Testis (tissue), 3 donors: ENCODE data around the gene KY. TPM values are rescaled to one million over a fixed set of nuclear protein-coding genes. Genes with fewer than 3 reads are reported as not detected.

Source experiments
- DNase-seq: peaks from one replicate; pipeline ENCODE4 v3.0.0-alpha.2; 2019
- H3K27ac ChIP-seq, 2 donors: fragments of 200-600 bp; sonication (generic); one replicate each; pipeline ENCODE4 v1.5.1; 2019
- H3K27me3 ChIP-seq: fragments of 200-600 bp; sonication (generic); one replicate; pipeline ENCODE4 v1.5.1; 2019
- H3K36me3 ChIP-seq: fragments of 200-600 bp; sonication (generic); one replicate; pipeline ENCODE4 v1.5.1; 2017; ENCODE audit warnings: low read depth; ENCODE audit errors: missing control alignments
- H3K4me1 ChIP-seq: fragments of 200-600 bp; sonication (generic); one replicate; pipeline ENCODE4 v1.5.1; 2019
- H3K4me3 ChIP-seq, 2 donors: fragments of 200-600 bp; sonication (generic); one replicate each; pipeline ENCODE4 v1.5.1; 2017 to 2019
- H3K9me3 ChIP-seq: fragments of 200-600 bp; sonication (generic); one replicate; pipeline ENCODE4 v1.5.1; 2017
- POLR2A ChIP-seq: fragments of 450-650 bp; IDR thresholded peaks from one replicate; pipeline ENCODE4 v1.6.1; 2017; ENCODE audit warnings: antibody characterized with exemption, mild to moderate bottlenecking, moderate library complexity
- WGBS, 2 donors: methylation state at CpG; one replicate each; pipeline ENCODE4 v1.1.5; 2018; 5-methylcytosine and 5-hydroxymethylcytosine counted together
- intact Hi-C: fragments of 100-400 bp; cut with DNase I; formaldehyde crosslinking; loops from one replicate; pipeline ENCODE4 v1.15.1; 2023; ENCODE audit warnings: low total_unique reads
- polyA plus RNA-seq: library from polyadenylated mRNA; stranded (reverse); fragments of 350-450 nt; fragmentation: Illumina TruSeq; extraction: RNeasy Lipid Tissue Mini Kit (QIAGEN cat#74804); gene quantifications from one replicate; pipeline ENCODE4 v1.2.3, GENCODE V29; 2014; ENCODE audit warnings: low read depth, low replicate concordance; ENCODE audit not compliant: insufficient read depth
- total RNA-seq, 2 donors: library from RNA; depleted of rRNA; stranded (reverse); fragments of >200 nt; gene quantifications; one replicate each; pipeline ENCODE4 v1.2.3, GENCODE V29; 2016
- TF ChIP-seq, protein P1 (sequence below), 3 experiments: fragments of 450-650 bp in 2 of 3; fragments of 200-600 bp in 1 of 3; sonication (generic) in 1 of 3; IDR thresholded peaks; one replicate each; pipeline ENCODE4 v1.5.1; 2016 to 2019; ENCODE audit warnings: antibody characterized with exemption in 3 of 3, mild to moderate bottlenecking in 2 of 3, moderate library complexity in 1 of 3

Gene KY
- total and polyA plus RNA-seq, 3 donors from 2014 or later, result 0.37 to 2.4 (median 0.71) TPM

DNA sequence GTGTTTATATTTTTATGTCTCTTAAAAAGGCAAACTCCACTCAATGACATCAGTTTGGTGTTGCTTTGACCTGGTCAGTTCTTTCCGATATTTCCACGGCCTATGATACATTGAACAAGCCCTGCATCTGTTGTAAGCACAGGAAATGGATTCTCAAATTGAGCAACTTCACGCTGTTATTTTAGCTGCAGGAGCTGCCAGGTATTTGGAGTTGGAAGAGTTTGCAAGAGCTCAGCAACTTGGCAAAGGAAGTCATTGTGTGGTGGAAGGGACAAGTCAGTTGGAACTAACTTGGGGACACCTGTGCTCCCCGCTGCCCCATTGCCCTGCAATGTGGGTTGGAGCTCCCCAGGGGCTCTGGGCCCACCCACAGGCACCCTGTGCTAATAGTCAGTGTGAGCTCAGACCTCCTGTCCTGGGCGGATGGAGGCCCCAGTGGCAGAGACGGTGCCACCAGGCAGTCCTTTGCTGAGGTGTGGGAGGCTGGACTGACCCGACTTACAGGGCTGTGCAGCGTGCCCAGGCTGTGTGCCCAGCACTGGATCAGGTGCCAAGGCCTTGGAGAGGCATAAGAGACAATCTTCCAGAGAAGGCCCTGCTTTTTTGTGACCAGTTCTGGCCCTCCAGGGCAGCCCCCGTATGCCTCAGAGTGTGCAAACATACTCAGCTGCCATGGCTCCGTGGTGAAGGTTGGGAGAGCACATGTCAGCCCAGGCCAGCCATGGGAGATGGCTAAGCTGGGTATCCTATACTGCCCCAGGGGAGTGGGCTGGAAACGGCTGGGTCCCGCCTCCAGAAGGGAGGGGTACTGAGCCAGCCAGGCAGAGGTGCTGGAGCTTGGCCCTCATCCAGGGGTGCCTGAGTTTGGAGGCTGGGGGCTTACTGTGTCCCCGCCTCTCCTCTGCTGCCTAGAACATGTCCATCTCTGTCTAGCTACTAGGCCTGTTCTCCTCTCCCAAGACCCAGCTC is 43.5 kb downstream of the KY start:
- Histone ChIP-seq H3K36me3 (no peaks in the 10 kb centered on the region), H3K27me3 (no peaks in the 10 kb centered on the region), H3K4me1 (no peaks in the 10 kb centered on the region), H3K27ac (no peak overlapping the region), H3K4me3 (no peak overlapping the region), H3K9me3 (no peaks in the 10 kb centered on the region)
- DNase-seq, result no peak
- TF ChIP-seq, protein P1, sequence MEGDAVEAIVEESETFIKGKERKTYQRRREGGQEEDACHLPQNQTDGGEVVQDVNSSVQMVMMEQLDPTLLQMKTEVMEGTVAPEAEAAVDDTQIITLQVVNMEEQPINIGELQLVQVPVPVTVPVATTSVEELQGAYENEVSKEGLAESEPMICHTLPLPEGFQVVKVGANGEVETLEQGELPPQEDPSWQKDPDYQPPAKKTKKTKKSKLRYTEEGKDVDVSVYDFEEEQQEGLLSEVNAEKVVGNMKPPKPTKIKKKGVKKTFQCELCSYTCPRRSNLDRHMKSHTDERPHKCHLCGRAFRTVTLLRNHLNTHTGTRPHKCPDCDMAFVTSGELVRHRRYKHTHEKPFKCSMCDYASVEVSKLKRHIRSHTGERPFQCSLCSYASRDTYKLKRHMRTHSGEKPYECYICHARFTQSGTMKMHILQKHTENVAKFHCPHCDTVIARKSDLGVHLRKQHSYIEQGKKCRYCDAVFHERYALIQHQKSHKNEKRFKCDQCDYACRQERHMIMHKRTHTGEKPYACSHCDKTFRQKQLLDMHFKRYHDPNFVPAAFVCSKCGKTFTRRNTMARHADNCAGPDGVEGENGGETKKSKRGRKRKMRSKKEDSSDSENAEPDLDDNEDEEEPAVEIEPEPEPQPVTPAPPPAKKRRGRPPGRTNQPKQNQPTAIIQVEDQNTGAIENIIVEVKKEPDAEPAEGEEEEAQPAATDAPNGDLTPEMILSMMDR (IDR thresholded peaks at IDR 0.05), result no peak
- TF ChIP-seq POLR2A, result no peak
- intact Hi-C loops, result no loop called here
- WGBS, 2 donors, result 72 to 87% methylated on average over 7 to 12 of the region's 13 CpGs

DNA sequence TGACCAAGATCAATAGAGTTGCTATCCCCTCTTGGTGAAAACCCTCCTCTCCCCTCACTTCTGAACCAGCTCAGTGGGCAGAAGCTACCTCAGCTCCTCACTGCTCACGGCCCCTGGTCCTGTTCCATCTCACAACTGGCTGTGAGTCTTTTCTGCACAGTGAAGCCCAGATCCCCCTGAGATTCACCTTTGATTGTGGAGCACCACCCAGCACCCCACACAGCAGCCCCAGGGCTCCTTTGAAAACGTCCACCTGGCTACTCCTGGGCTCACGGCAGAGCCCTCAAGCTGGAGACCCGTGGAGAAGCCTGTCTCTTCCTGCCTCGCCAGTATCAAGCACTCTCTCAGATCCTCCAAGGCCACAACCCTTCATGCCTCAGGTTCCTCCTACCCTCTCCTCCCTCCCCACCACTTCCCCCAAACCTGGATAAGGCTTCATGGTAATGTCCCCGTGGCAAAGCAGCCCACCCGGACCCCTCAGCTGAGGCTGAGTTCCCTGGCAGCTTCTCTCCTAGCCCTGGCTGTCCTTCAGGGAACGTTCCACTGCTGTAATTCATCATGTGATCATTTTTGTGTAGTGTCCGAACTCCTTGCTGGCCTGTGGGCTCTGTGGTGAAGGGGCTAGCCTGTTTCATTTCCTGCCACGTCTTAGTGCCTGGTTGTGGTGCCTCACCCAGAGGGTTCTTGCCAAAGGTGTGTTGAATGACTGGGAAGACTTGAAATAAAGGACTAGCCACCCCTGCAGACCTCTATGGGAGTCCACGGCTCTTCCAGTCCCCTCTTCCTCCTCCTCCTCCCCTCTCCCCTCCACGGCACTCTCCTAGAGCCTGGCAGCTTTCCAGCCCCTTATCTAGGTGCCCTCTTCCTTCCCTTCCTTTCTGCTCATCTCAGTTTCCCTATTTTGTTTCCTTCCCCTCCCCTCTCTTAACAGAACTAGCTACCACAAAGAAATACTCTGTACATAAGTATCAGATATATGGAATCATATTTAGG is 44.5 kb downstream of the KY start:
- no peak for DNase-seq

GRCh38 chr3:134605556-134605955 is 45.3 kb downstream of the KY start:
- intact Hi-C loops, result no loop called here
- peaks cover 6% of the 10 kb centered on the region for H3K4me1 ChIP-seq
- H3K27ac ChIP-seq, result no peak overlapping the region
- H3K27me3 ChIP-seq, result no peaks in the 10 kb centered on the region
- no peaks in the 10 kb centered on the region for H3K36me3 ChIP-seq
- no peak overlapping the region for H3K4me3 ChIP-seq
- 81 to 91% methylated on average over 6 of the region's 6 CpGs for WGBS, 2 donors
- TF ChIP-seq, protein P1 (IDR thresholded peaks at IDR 0.05), result no peak
- no peak for TF ChIP-seq POLR2A
- DNase-seq, result no peak
- no peaks in the 10 kb centered on the region for H3K9me3 ChIP-seq

More for the DNA sequence above, 44.5 kb downstream of the KY start:
- 48 to 64% methylated on average over 11 of the region's 12 CpGs for WGBS, 2 donors
- Histone ChIP-seq H3K36me3 (no peaks in the 10 kb centered on the region), H3K27me3 (no peaks in the 10 kb centered on the region), H3K27ac (no peak overlapping the region), H3K9me3 (no peaks in the 10 kb centered on the region), H3K4me3 (no peak overlapping the region), H3K4me1 (peaks cover 6% of the 10 kb centered on the region)
- intact Hi-C loops, result no loop called here
- no peak for TF ChIP-seq POLR2A
- TF ChIP-seq, protein P1 (IDR thresholded peaks at IDR 0.05), result no peak

- H3K27ac ChIP-seq, result no peak overlapping the region
- H3K4me3 ChIP-seq, result no peak overlapping the region
- TF ChIP-seq, protein P1 (IDR thresholded peaks at IDR 0.05), result no peak
- TF ChIP-seq POLR2A, result no peak
- H3K27me3 ChIP-seq, result no peaks in the 10 kb centered on the region
- no peak for DNase-seq
- intact Hi-C loops, result no loop called here
- H3K4me1 ChIP-seq, result peaks cover 6% of the 10 kb centered on the region
- no peaks in the 10 kb centered on the region for H3K9me3 ChIP-seq
- no peaks in the 10 kb centered on the region for H3K36me3 ChIP-seq
- WGBS, 2 donors, result 93 to 100% methylated on average over 9 to 13 of the region's 13 CpGs
Measured at GRCh38 chr3:134603956-134604355, 46.9 kb downstream of the KY start.
